Mucosa of stomach (tissue), 1 donor: ENCODE results near the gene LSP1.
"Not testable (repeated sequence)": the region's sequence is repeated elsewhere in the genome, so short reads cannot be mapped to it uniquely, and the experiment has no call there.

Experiments used
- H3K27me3 ChIP-seq: one replicate; pipeline ENCODE4 v1.7.0; 2013; ENCODE audit warnings: mild to moderate bottlenecking, low read length; ENCODE audit not compliant: control insufficient read depth, insufficient read depth
- H3K36me3 ChIP-seq: one replicate; pipeline ENCODE4 v1.7.0; 2013; ENCODE audit warnings: low read length; ENCODE audit not compliant: control insufficient read depth, insufficient read depth
- H3K4me1 ChIP-seq: one replicate; pipeline ENCODE4 v1.7.0; 2013; ENCODE audit warnings: mild to moderate bottlenecking, low read length; ENCODE audit not compliant: control insufficient read depth, insufficient read depth
- H3K4me3 ChIP-seq: one replicate; pipeline ENCODE4 v1.7.0; 2013; ENCODE audit warnings: low read length
- H3K9ac ChIP-seq: one replicate; pipeline ENCODE4 v1.7.0; 2013; ENCODE audit warnings: mild to moderate bottlenecking, low read length, moderate library complexity
- H3K9me3 ChIP-seq: one replicate; pipeline ENCODE4 v1.7.0; 2013; ENCODE audit warnings: mild to moderate bottlenecking, low read length, moderate library complexity; ENCODE audit not compliant: control insufficient read depth
- donor health status: Pancreatic carcinoma.

Gene LSP1

DNA sequence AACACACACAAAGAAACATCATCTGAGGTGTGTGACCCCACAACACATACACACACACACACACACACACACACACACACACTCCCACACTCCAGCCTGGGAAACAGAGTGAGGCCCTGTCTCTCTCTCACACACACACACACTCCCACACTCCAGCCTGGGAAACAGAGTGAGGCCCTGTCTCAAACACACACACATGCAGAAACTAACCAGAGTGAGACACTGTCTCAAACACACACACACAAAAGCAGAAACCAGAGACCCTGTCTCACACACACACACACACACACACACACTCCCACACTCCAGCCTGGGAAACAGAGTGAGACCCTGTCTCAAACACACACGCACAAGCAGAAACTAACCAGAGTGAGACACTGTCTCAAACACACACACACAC is 86.9 kb downstream of the LSP1 start:
- H3K9me3 ChIP-seq, H3K27me3 ChIP-seq, H3K4me3 ChIP-seq, H3K36me3 ChIP-seq, H3K9ac ChIP-seq, H3K4me1 ChIP-seq: not testable (repeated sequence)
